BE2C (cell line): ENCODE results near the gene PPP1CA.

Experiments used
- DNase-seq: peaks from one replicate; pipeline ENCODE4 v3.0.0-alpha.2; 2020
- H3K27me3 ChIP-seq: fragments of 250-450 bp; sonication (Bioruptor Pico); 2 replicates; pipeline ENCODE4 v1.5.1; 2020; ENCODE audit warnings: mild to moderate bottlenecking
- H3K36me3 ChIP-seq: fragments of 250-450 bp; sonication (Bioruptor Pico); 2 replicates; pipeline ENCODE4 v1.5.1; 2020; ENCODE audit warnings: mild to moderate bottlenecking
- H3K4me1 ChIP-seq: fragments of 250-450 bp; sonication (Bioruptor Pico); 2 replicates; pipeline ENCODE4 v1.5.1; 2020
- H3K4me3 ChIP-seq: 2 replicates; pipeline ENCODE4 v1.5.1; 2011; ENCODE audit warnings: low read depth, low read length
- H3K9me3 ChIP-seq: fragments of 250-450 bp; sonication (Bioruptor Pico); 2 replicates; pipeline ENCODE4 v1.5.1; 2020
- CTCF ChIP-seq: IDR thresholded peaks from 2 replicates; pipeline ENCODE4 v1.5.1; 2012; ENCODE audit warnings: mild to moderate bottlenecking, low read depth, low read length

The PPP1CA gene

GRCh38 chr11:67442504-67443404 lies 41.1 kb upstream of the PPP1CA start:
- no peak for DNase-seq
- no peaks in the 10 kb centered on the region for H3K27me3 ChIP-seq
- no peaks in the 10 kb centered on the region for H3K4me1 ChIP-seq
- no peak for TF ChIP-seq CTCF
- H3K9me3 ChIP-seq: no peaks in the 10 kb centered on the region
- peak overlapping the region; percentile 76 for H3K4me3 ChIP-seq
- H3K36me3 ChIP-seq: 0 out of 2 replicates have a peak, but pooled peaks cover 3% of the 10 kb centered on the region

DNA sequence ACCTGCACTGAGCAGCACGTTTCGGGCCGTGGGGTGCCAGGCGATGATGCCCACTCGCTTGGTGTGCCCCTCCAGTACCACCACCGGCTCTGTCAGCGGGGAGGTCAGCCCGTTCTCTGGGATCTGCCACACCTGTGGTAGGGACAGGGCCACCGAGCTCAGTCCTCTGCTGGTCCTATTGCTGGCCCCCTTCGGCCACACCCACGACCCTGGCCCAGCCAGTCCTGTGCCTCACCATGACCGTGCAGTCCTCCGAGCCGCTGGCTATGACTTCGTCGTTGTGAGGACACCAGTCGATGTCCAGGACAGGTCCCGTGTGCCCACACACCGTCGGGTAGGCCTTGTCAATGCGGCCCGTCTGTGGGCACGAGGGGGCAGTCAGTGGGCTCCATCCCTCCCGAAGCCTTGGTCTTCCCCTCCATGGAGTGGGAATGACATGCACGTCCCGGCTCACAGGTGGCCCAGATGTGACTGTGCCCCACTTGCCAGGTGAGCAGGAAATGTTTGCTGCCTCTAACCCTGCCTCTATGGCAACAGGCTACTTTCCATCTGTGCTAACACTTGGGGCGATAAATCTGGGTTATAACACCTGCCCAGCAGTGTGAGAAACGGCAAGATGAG lies 40.2 kb upstream of the PPP1CA start:
- H3K4me1 ChIP-seq: no peaks in the 10 kb centered on the region
- TF ChIP-seq CTCF: no peak
- DNase-seq: no peak
- H3K36me3 ChIP-seq: peaks cover 3% of the 10 kb centered on the region; the same call in 1 of the 2 replicates
- H3K4me3 ChIP-seq: no peak overlapping the region
- no peaks in the 10 kb centered on the region for H3K27me3 ChIP-seq
- no peaks in the 10 kb centered on the region for H3K9me3 ChIP-seq

GRCh38 chr11:67441098-67441563 lies 39.5 kb upstream of the PPP1CA start:
- no peak for DNase-seq
- Histone ChIP-seq H3K4me1 (peaks cover 6% of the 10 kb centered on the region), H3K9me3 (no peaks in the 10 kb centered on the region), H3K36me3 (peaks cover 4% of the 10 kb centered on the region; the same call in 1 of the 2 replicates), H3K4me3 (no peak overlapping the region), H3K27me3 (no peaks in the 10 kb centered on the region)
- no peak for TF ChIP-seq CTCF

DNA sequence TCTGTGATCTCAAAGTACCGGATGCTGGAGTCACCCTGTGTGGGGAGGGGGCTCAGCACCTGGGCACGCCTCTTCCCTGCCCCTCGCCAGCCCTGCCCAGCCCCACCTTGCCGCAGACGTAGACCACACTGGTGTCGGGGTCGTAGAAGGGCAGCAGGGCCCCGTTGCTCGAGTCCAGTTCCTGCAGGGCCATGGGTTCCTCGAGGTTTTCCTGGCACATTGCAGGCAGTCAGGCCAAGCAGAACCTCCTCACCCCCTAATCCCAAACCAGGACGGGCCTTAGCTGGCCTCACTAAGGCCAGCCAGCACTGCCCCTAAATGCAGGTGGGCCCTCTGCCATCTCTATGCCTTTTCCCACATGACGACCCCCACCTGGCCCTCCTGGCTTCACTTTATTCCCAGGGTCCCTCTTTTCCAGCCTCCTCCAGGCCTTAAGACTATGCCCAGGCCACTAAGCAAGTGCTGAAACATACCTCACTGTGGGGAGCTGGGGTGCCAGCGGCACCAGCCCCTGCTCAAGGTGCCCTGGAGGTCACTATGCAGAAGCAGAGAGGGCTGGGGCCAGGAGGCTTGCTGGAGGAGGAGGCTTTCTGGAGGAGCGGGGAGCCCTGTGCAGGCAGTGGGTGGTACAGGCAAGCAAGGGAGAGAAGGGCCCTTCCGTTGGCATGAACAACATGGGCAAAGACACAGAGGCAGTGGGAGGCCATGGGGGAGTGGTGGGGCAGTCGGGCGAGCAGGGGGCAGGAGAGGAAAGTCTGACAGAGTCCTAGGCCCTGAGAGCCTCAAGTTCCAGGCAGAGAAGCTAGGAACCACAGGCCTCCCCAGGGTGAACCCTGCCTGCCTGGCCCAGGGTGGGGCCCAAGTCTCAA lies 38.8 kb upstream of the PPP1CA start:
- H3K9me3 ChIP-seq: no peaks in the 10 kb centered on the region
- H3K4me3 ChIP-seq: no peak overlapping the region
- no peak for DNase-seq
- H3K27me3 ChIP-seq: no peaks in the 10 kb centered on the region
- H3K36me3 ChIP-seq: peaks cover 10% of the 10 kb centered on the region
- peaks cover 9% of the 10 kb centered on the region for H3K4me1 ChIP-seq
- no peak for TF ChIP-seq CTCF

- Histone ChIP-seq H3K27me3 (no peaks in the 10 kb centered on the region), H3K4me1 (peaks cover 9% of the 10 kb centered on the region), H3K9me3 (no peaks in the 10 kb centered on the region), H3K36me3 (peaks cover 19% of the 10 kb centered on the region), H3K4me3 (no peak overlapping the region)
- DNase-seq: peak; percentile 56
- peak; percentile 44 for TF ChIP-seq CTCF
Measured at GRCh38 chr11:67439321-67440228, 37.9 kb upstream of the PPP1CA start.
